SU-DHL-6 (cell line): Measurements from ENCODE around the gene DYNC1LI2.

Source experiments
- CTCF ChIP-seq: fragments of 200-600 bp; sonication (generic); IDR thresholded peaks from one replicate; pipeline ENCODE4 v1.5.1; 2017; ENCODE audit warnings: antibody characterized with exemption, mild to moderate bottlenecking, low read length, moderate library complexity; ENCODE audit not compliant: insufficient read depth, poor library complexity, severe bottlenecking
- EZH2phosphoT487 ChIP-seq: fragments of 200-600 bp; sonication (generic), shearing (Covaris generic); conservative IDR thresholded peaks from 2 replicates; pipeline ENCODE4 v1.6.1; 2018; ENCODE audit warnings: mild to moderate bottlenecking, antibody characterized with exemption, low read length, moderate library complexity, mixed read lengths

GRCh38 chr16:66701516-66701915, 49.9 kb downstream of the DYNC1LI2 start:
- no peak for TF ChIP-seq CTCF
- TF ChIP-seq EZH2phosphoT487 = no peak
